GM23248 (cell line): Measurements from ENCODE around the gene RSAD2. TPM values are rescaled to one million over a fixed set of nuclear protein-coding genes. Genes with fewer than 3 reads are reported as not detected.

ENCODE experiments used
- DNase-seq: peaks from one replicate; pipeline ENCODE4 v3.0.0-alpha.2; 2015
- H2AFZ ChIP-seq: fragments of 200-600 bp; sonication (generic); 2 replicates; pipeline ENCODE4 v1.6.1; 2016; ENCODE audit warnings: antibody characterized with exemption
- H3F3A ChIP-seq: fragments of 200-600 bp; sonication (generic); 2 replicates; pipeline ENCODE4 v1.6.1; 2016; ENCODE audit warnings: mild to moderate bottlenecking, antibody characterized with exemption, mixed run types; ENCODE audit not compliant: insufficient read depth
- H3K27ac ChIP-seq: fragments of 200-600 bp; sonication (generic); 2 replicates; pipeline ENCODE4 v1.5.1; 2016; ENCODE audit warnings: mild to moderate bottlenecking
- H3K27me3 ChIP-seq: fragments of 200-600 bp; sonication (generic); replicated peaks from 2 replicates; pipeline ENCODE4 v1.6.1; 2016; ENCODE audit warnings: mild to moderate bottlenecking; ENCODE audit not compliant: insufficient read depth
- H3K36me3 ChIP-seq: fragments of 200-600 bp; sonication (generic); 2 replicates; pipeline ENCODE4 v1.6.1; 2016; ENCODE audit warnings: low read depth, mild to moderate bottlenecking
- H3K4me1 ChIP-seq: fragments of 200-600 bp; sonication (generic); 2 replicates; pipeline ENCODE4 v1.6.1; 2016; ENCODE audit warnings: mild to moderate bottlenecking; ENCODE audit not compliant: insufficient read depth
- H3K4me2 ChIP-seq: fragments of 200-600 bp; sonication (generic); one replicate; pipeline ENCODE4 v1.6.1; 2016; ENCODE audit warnings: mild to moderate bottlenecking; ENCODE audit not compliant: unreplicated experiment
- H3K4me3 ChIP-seq: fragments of 200-600 bp; sonication (generic); 2 replicates; pipeline ENCODE4 v1.5.1; 2016; ENCODE audit warnings: mild to moderate bottlenecking
- H3K79me2 ChIP-seq: fragments of 200-600 bp; sonication (generic); 2 replicates; pipeline ENCODE4 v1.6.1; 2016; ENCODE audit warnings: mild to moderate bottlenecking; ENCODE audit not compliant: insufficient read depth
- H3K9ac ChIP-seq: fragments of 200-600 bp; sonication (generic); 2 replicates; pipeline ENCODE4 v1.6.1; 2016; ENCODE audit warnings: mild to moderate bottlenecking
- H3K9me2 ChIP-seq: fragments of 200-600 bp; sonication (generic); 2 replicates; pipeline ENCODE4 v1.6.1; 2016; ENCODE audit warnings: mixed run types, mild to moderate bottlenecking, moderate library complexity; ENCODE audit not compliant: insufficient read depth
- H3K9me3 ChIP-seq: fragments of 200-600 bp; sonication (generic); one replicate; pipeline ENCODE4 v1.6.1; 2017; ENCODE audit warnings: low read depth
- H4K20me1 ChIP-seq: fragments of 200-600 bp; sonication (generic); 2 replicates; pipeline ENCODE4 v1.6.0; 2016; ENCODE audit not compliant: insufficient read depth
- EZH2 ChIP-seq: fragments of 200-600 bp; sonication (generic); IDR thresholded peaks from 2 replicates; pipeline ENCODE4 v1.6.1; 2018; ENCODE audit warnings: antibody characterized with exemption, mild to moderate bottlenecking; ENCODE audit not compliant: insufficient read depth, poor library complexity, severe bottlenecking
- EZH2phosphoT487 ChIP-seq: fragments of 200-600 bp; sonication (generic); IDR thresholded peaks from 2 replicates; pipeline ENCODE4 v1.6.1; 2018; ENCODE audit warnings: antibody characterized with exemption, moderate library complexity, mild to moderate bottlenecking, low read depth; ENCODE audit not compliant: insufficient read depth
- WGBS, 2 experiments: methylation state at CpG; one replicate each; pipeline ENCODE4 v1.1.6; 2015 to 2017; ENCODE audit warnings: low lambda C conversion rate in 2 of 2, low coverage in 1 of 2; ENCODE audit errors: missing lambda C conversion rate in 2 of 2; 5-methylcytosine and 5-hydroxymethylcytosine counted together
- in situ Hi-C: fragments of 300-500 bp; cut with MboI; formaldehyde crosslinking; loops from 2 replicates; pipeline ENCODE4 v1.15.0; 2020
- polyA plus RNA-seq: library from polyadenylated mRNA; unstranded; fragments of >200 nt; fragmentation: Nextera tagmentation; extraction: Ambion mirVana; gene quantifications from 2 replicates; pipeline ENCODE4 v1.2.1, GENCODE V29; 2016
- total RNA-seq: library from RNA; depleted of rRNA; stranded (reverse); fragments of >200 nt; shearing (Covaris generic); gene quantifications from 2 replicates; pipeline ENCODE4 v1.2.3, GENCODE V29; 2014

The RSAD2 gene
- total and polyA plus RNA-seq, 2 experiments from 2014 or later: not detected

DNA sequence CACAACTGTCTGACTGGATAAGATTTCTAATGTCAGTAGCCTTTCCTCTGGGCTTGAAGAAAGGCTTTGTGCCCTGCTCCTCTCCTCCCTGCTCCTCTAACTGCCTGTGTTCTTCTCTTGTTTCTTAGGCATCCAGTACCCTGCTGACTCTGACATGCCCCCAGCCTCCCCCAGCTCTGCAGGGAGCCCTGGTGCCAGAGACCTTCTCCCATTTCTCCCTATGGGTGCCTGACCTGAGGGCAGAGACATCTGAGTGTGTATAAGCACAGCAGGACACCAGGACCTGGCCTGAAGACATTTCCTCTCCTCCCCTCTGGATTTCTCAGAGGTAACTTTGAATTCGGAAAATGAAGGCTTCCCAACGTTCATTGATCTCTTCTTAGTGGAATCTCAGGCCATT, 63.2 kb downstream of the RSAD2 start:
- DNase-seq: no peak
- Histone ChIP-seq H3K4me1 (no peaks in the 10 kb centered on the region), H2AFZ (no peak overlapping the region), H3F3A (no peaks in the 10 kb centered on the region), H3K36me3 (no peaks in the 10 kb centered on the region), H3K79me2 (no peaks in the 10 kb centered on the region), H3K4me3 (no peak overlapping the region), H3K9ac (no peak overlapping the region), H3K9me2 (no peaks in the 10 kb centered on the region), H3K27me3 (peaks cover 32% of the 10 kb centered on the region), H3K27ac (no peak overlapping the region), H4K20me1 (no peaks in the 10 kb centered on the region), H3K9me3 (no peaks in the 10 kb centered on the region), H3K4me2 (no peak overlapping the region)
- TF ChIP-seq EZH2: no peak
- TF ChIP-seq EZH2phosphoT487: no peak
- WGBS, 2 experiments: 86 to 95% methylated on average over 2 of the region's 2 CpGs
- in situ Hi-C loops: no loop called here

DNA sequence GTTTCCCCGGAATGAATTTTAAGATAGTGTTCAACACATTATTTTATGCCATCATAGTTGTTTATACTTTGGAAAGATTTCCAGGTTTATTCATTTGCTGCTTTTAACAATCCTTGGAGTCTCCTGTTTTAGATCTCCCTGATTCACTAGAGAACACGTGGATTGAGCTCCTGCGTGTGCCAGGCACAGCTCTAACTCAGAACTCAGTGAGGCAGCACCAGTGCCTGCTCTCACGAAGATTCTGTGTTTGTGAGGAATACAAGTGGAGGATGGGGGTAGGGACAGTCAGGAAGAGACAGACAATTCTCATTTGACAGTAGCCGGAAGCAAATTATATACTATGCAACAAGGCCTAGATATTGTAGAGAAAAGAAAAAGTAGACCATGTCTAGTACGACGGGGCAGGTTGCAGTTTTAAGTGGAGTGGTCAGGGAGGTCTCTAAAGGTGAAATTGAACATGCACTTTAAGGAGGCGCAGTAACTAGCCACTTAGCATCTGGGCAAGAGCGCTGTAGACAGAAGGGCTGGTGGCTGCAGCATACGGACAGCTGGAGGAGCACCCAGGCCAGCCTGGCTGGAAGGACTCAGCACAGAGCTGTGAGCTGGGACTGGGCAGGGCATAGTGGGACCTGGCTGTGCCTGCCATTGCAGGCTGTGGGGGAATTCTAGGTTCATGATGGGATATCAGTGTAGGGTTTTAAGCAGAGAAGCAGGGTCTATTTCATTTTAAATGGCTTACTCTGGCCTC, 63.9 kb downstream of the RSAD2 start:
- in situ Hi-C loops: no loop called here
- H3K4me1 ChIP-seq: 0 out of 2 replicates have a peak, but pooled peaks cover 5% of the 10 kb centered on the region
- H3K9ac ChIP-seq: no peak overlapping the region
- no peaks in the 10 kb centered on the region for H3K36me3 ChIP-seq
- H3K9me3 ChIP-seq: no peaks in the 10 kb centered on the region
- no peak overlapping the region for H3K4me2 ChIP-seq
- H3K4me3 ChIP-seq: no peak overlapping the region
- H3K79me2 ChIP-seq: no peaks in the 10 kb centered on the region
- no peak overlapping the region for H2AFZ ChIP-seq
- 95% methylated on average over 10 of the region's 10 CpGs for WGBS, 2 experiments
- H3K27ac ChIP-seq: no peak overlapping the region
- TF ChIP-seq EZH2phosphoT487 (no peak), EZH2 (no peak)
- peaks cover 32% of the 10 kb centered on the region for H3K27me3 ChIP-seq
- DNase-seq: no peak
- no peaks in the 10 kb centered on the region for H3F3A ChIP-seq
- H3K9me2 ChIP-seq: no peaks in the 10 kb centered on the region
- H4K20me1 ChIP-seq: no peaks in the 10 kb centered on the region

DNA sequence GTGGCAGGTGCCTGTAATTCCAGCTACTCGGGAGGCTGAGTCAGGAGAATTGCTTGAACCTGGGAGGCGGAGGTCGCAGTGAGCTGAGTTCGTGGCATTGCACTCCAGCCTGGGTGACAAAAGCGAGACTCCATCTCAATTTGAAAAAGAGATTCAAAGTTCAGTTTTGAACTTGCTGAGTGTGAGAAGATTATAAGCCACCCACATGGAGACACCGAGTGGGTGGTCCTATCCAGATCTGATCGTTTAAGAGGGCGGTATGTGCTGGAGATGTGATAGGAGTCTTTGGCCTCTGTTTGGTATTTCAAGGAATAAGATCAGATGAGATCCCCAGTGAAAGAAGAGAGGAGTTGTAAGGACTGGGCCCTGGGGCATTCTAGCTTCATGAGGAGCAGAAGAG, 65.3 kb downstream of the RSAD2 start:
- in situ Hi-C loops: no loop called here
- Histone ChIP-seq H3K36me3 (no peaks in the 10 kb centered on the region), H3K4me1 (0 out of 2 replicates have a peak, but pooled peaks cover 6% of the 10 kb centered on the region), H3K79me2 (no peaks in the 10 kb centered on the region), H3K9me2 (no peaks in the 10 kb centered on the region), H3K9me3 (no peaks in the 10 kb centered on the region), H3K27me3 (peaks cover 32% of the 10 kb centered on the region), H3K27ac (no peak overlapping the region), H3K4me3 (no peak overlapping the region), H4K20me1 (no peaks in the 10 kb centered on the region), H3K4me2 (no peak overlapping the region), H3F3A (no peaks in the 10 kb centered on the region), H2AFZ (no peak overlapping the region), H3K9ac (no peak overlapping the region)
- 91 to 92% methylated on average over 8 of the region's 8 CpGs for WGBS, 2 experiments
- no peak for TF ChIP-seq EZH2phosphoT487
- TF ChIP-seq EZH2: no peak
- DNase-seq: no peak

DNA sequence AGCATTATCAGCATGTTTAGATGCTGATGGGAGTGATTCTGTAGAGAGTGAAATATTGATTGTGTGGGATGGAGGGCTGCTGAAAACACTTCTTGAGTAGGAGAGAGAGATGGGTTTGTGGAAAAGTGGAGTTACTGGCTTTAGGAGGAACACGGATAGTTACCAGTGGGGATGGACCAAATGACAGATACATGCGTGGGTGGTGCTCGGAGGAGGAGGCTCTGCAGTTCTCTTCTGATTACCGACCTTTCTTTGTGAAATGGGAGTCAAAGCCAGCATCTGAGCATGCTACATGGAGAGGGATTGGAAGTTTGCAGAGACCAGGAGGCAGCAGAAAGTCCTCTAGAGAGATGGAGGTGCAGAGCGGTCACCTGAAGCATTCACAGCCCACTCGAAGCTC, 65.9 kb downstream of the RSAD2 start:
- 94 to 97% methylated on average over 6 of the region's 6 CpGs for WGBS, 2 experiments
- H3K4me1 ChIP-seq: 0 out of 2 replicates have a peak, but pooled peaks cover 6% of the 10 kb centered on the region
- peaks cover 32% of the 10 kb centered on the region for H3K27me3 ChIP-seq
- H3K9me2 ChIP-seq: no peaks in the 10 kb centered on the region
- H3K9ac ChIP-seq: no peak overlapping the region
- no peaks in the 10 kb centered on the region for H3K79me2 ChIP-seq
- no peak overlapping the region for H3K4me3 ChIP-seq
- no peaks in the 10 kb centered on the region for H3K9me3 ChIP-seq
- no peaks in the 10 kb centered on the region for H3F3A ChIP-seq
- no peaks in the 10 kb centered on the region for H3K36me3 ChIP-seq
- no peaks in the 10 kb centered on the region for H4K20me1 ChIP-seq
- TF ChIP-seq EZH2 (no peak), EZH2phosphoT487 (no peak)
- in situ Hi-C loops: no loop called here
- no peak for DNase-seq
- H3K27ac ChIP-seq: no peak overlapping the region
- no peak overlapping the region for H3K4me2 ChIP-seq
- no peak overlapping the region for H2AFZ ChIP-seq

DNA sequence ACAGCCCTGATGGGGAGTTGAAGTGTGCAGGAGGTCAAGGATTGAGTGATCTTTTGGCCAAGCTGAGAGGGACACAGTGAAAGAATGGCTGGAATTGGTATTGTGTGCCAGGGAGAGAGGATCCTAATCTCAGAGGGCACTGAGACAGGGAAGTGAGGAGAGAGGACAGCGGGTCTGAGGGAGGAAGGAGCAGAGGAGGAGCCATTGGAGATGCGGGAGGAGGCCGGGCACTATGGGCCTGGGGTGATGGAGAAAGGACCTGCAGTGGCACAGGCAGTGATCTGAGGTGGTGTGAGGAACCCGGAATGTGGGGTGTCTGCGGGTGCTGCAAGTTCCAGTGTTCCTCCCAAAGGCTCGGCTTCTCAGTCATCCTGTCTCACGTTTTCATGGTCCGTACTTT, 66.4 kb downstream of the RSAD2 start:
- no peaks in the 10 kb centered on the region for H3K9me3 ChIP-seq
- no peaks in the 10 kb centered on the region for H3K79me2 ChIP-seq
- TF ChIP-seq EZH2phosphoT487 (no peak), EZH2 (no peak)
- WGBS, 2 experiments: 89 to 92% methylated on average over 8 of the region's 8 CpGs
- no peak for DNase-seq
- H3K27ac ChIP-seq: no peak overlapping the region
- no peak overlapping the region for H3K4me2 ChIP-seq
- no peaks in the 10 kb centered on the region for H3K36me3 ChIP-seq
- no peak overlapping the region for H3K9ac ChIP-seq
- in situ Hi-C loops: no loop called here
- no peaks in the 10 kb centered on the region for H3K9me2 ChIP-seq
- H3K4me3 ChIP-seq: no peak overlapping the region
- H2AFZ ChIP-seq: no peak overlapping the region
- no peaks in the 10 kb centered on the region for H4K20me1 ChIP-seq
- 0 out of 2 replicates have a peak, but pooled peaks cover 6% of the 10 kb centered on the region for H3K4me1 ChIP-seq
- H3K27me3 ChIP-seq: peaks cover 32% of the 10 kb centered on the region
- H3F3A ChIP-seq: peaks cover 1% of the 10 kb centered on the region; the same call in 1 of the 2 replicates
